K562 (cell line): ENCODE data around the gene PSMD9. TPM values are rescaled to one million over a fixed set of nuclear protein-coding genes. Genes with fewer than 3 reads are reported as not detected.
A peak's percentile ranks its signal among the peaks of the same experiment; 100 is the strongest.

Experiments
- HINFP ChIP-seq: fragments of 450-650 bp; conservative IDR thresholded peaks from 2 replicates; pipeline ENCODE4 v1.6.1; 2016; ENCODE audit warnings: missing genetic modification characterization, low read depth, mild to moderate bottlenecking, control low read depth, missing compliant biosample characterization
- JUND ChIP-seq, 2 experiments: IDR thresholded peaks; 2 replicates in 1 of 2; 3 replicates in 1 of 2; pipeline ENCODE4 v1.6.1; 2011; ENCODE audit warnings: borderline replicate concordance in 2 of 2, low read depth in 2 of 2, low read length in 2 of 2, improper control_type of control experiment in 1 of 2, missing biosample characterization in 1 of 2, missing genetic modification characterization in 1 of 2, missing genetic modification reagents in 1 of 2
- MAFK ChIP-seq: IDR thresholded peaks from 2 replicates; pipeline ENCODE4 v1.6.1; 2011; ENCODE audit warnings: low read length, improper control_type of control experiment
- NCOA1 ChIP-seq: fragments of 450-650 bp; IDR thresholded peaks from 2 replicates; pipeline ENCODE4 v1.6.1; 2016; ENCODE audit warnings: low read depth
- RBFOX2 ChIP-seq: fragments of 200-400 bp; formaldehyde crosslinking; IDR thresholded peaks from 2 replicates; pipeline ENCODE4 v1.6.1; 2017; ENCODE audit warnings: low read depth, mild to moderate bottlenecking, low read length, moderate library complexity
- SAFB2 ChIP-seq: fragments of 200-400 bp; formaldehyde crosslinking; IDR thresholded peaks from 2 replicates; pipeline ENCODE4 v1.6.1; 2018; ENCODE audit warnings: borderline replicate concordance, low read length, low read depth, moderate library complexity; ENCODE audit not compliant: severe bottlenecking
- ZKSCAN3 ChIP-seq: fragments of 250-450 bp; sonication (Bioruptor Pico); IDR thresholded peaks from 2 replicates; pipeline ENCODE4 v1.4.0; 2020
- ZNF239 ChIP-seq: fragments of 250-450 bp; sonication (Bioruptor Pico); IDR thresholded peaks from 2 replicates; pipeline ENCODE4 v1.4.0; 2020; ENCODE audit warnings: mild to moderate bottlenecking
- ZNF449 ChIP-seq: fragments of 250-450 bp; sonication (Bioruptor Pico); IDR thresholded peaks from 2 replicates; pipeline ENCODE4 v1.8.0; 2022; ENCODE audit warnings: moderate library complexity, mild to moderate bottlenecking, inconsistent platforms
- polyA plus RNA-seq, 8 experiments: library from polyadenylated mRNA; depleted of rRNA in 4 of 8; stranded (reverse) in 5 of 8; unstranded in 3 of 8; fragments of >200 nt; fragmentation: Nextera tagmentation in 2 of 8; fragmentation: Illumina TruSeq in 1 of 8; extraction: Ambion mirVana in 2 of 8; extraction: Trizol in 1 of 8; gene quantifications; 2 replicates each; pipeline versions ENCODE4 v1.2.1 to v1.2.3, GENCODE V29; 2011 to 2014; ENCODE audit warnings: inconsistent platforms in 1 of 8, missing spikeins in 1 of 8
- total RNA-seq, 7 experiments: library from RNA; depleted of rRNA in 6 of 7; stranded (reverse); fragments of >200 nt in 6 of 7; fragmentation: Illumina TruSeq in 2 of 7; extraction: Trizol in 2 of 7; gene quantifications; 2 replicates each; pipeline versions ENCODE4 v1.2.1 to v1.2.3, GENCODE V29; 2011 to 2021; ENCODE audit warnings: low replicate concordance in 1 of 7
- TF ChIP-seq, protein P1 (sequence below), 2 experiments: fragments of 450-650 bp; IDR thresholded peaks; 2 replicates each; pipeline ENCODE4 v1.6.1; 2018; ENCODE audit warnings: mild to moderate bottlenecking in 2 of 2, low read depth in 1 of 2; ENCODE audit not compliant: partially characterized antibody in 2 of 2
- TF ChIP-seq, protein P2 (sequence below): fragments of 250-450 bp; sonication (Bioruptor Pico); IDR thresholded peaks from 2 replicates; pipeline ENCODE4 v1.4.0; 2020; ENCODE audit warnings: mild to moderate bottlenecking, moderate library complexity, borderline replicate concordance
- TF ChIP-seq, protein P3 (sequence below), 2 experiments: fragments of 450-650 bp; IDR thresholded peaks; 2 replicates each; pipeline ENCODE4 v1.6.1; 2016

The PSMD9 gene
- total and polyA plus RNA-seq, 9 of the 15 experiments (the other 6 are each of a cell fraction or from before 2014, with no cell fraction given), result 12.2 to 143 (median 61.3) TPM

- TF ChIP-seq, protein P1, sequence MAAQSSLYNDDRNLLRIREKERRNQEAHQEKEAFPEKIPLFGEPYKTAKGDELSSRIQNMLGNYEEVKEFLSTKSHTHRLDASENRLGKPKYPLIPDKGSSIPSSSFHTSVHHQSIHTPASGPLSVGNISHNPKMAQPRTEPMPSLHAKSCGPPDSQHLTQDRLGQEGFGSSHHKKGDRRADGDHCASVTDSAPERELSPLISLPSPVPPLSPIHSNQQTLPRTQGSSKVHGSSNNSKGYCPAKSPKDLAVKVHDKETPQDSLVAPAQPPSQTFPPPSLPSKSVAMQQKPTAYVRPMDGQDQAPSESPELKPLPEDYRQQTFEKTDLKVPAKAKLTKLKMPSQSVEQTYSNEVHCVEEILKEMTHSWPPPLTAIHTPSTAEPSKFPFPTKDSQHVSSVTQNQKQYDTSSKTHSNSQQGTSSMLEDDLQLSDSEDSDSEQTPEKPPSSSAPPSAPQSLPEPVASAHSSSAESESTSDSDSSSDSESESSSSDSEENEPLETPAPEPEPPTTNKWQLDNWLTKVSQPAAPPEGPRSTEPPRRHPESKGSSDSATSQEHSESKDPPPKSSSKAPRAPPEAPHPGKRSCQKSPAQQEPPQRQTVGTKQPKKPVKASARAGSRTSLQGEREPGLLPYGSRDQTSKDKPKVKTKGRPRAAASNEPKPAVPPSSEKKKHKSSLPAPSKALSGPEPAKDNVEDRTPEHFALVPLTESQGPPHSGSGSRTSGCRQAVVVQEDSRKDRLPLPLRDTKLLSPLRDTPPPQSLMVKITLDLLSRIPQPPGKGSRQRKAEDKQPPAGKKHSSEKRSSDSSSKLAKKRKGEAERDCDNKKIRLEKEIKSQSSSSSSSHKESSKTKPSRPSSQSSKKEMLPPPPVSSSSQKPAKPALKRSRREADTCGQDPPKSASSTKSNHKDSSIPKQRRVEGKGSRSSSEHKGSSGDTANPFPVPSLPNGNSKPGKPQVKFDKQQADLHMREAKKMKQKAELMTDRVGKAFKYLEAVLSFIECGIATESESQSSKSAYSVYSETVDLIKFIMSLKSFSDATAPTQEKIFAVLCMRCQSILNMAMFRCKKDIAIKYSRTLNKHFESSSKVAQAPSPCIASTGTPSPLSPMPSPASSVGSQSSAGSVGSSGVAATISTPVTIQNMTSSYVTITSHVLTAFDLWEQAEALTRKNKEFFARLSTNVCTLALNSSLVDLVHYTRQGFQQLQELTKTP (IDR thresholded peaks at IDR 0.05; ENCODE audit: low read depth in 1 of 2, partially characterized antibody in 2 of 2), result peak in 1 of 2 experiments; percentile 80
- TF ChIP-seq MAFK (peak; percentile 48; the same call in 1 of the 2 replicates), NCOA1 (peak; percentile 57; the same call in 1 of the 2 replicates), RBFOX2 (peak; percentile 74), HINFP (tag) (0 out of 2 replicates have a peak, but pooled peaks have one; percentile 51), ZKSCAN3 (no peak), SAFB2 (no peak), JUND (IDR thresholded peaks at IDR 0.05; ENCODE audit: borderline replicate concordance, low read depth, low read length) (peak; percentile 99), JUND (tag; IDR thresholded peaks at IDR 0.05; ENCODE audit: borderline replicate concordance, low read depth, low read length) (peak; percentile 97), ZNF239 (CRISPR knock-in tag) (peak; percentile 9; the same call in 1 of the 2 replicates), ZNF449 (0 out of 2 replicates have a peak, but pooled peaks have one; percentile 21)
- TF ChIP-seq, protein P2, sequence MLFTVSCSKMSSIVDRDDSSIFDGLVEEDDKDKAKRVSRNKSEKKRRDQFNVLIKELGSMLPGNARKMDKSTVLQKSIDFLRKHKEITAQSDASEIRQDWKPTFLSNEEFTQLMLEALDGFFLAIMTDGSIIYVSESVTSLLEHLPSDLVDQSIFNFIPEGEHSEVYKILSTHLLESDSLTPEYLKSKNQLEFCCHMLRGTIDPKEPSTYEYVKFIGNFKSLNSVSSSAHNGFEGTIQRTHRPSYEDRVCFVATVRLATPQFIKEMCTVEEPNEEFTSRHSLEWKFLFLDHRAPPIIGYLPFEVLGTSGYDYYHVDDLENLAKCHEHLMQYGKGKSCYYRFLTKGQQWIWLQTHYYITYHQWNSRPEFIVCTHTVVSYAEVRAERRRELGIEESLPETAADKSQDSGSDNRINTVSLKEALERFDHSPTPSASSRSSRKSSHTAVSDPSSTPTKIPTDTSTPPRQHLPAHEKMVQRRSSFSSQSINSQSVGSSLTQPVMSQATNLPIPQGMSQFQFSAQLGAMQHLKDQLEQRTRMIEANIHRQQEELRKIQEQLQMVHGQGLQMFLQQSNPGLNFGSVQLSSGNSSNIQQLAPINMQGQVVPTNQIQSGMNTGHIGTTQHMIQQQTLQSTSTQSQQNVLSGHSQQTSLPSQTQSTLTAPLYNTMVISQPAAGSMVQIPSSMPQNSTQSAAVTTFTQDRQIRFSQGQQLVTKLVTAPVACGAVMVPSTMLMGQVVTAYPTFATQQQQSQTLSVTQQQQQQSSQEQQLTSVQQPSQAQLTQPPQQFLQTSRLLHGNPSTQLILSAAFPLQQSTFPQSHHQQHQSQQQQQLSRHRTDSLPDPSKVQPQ (CRISPR knock-in tag), result no peak
- TF ChIP-seq, protein P3, sequence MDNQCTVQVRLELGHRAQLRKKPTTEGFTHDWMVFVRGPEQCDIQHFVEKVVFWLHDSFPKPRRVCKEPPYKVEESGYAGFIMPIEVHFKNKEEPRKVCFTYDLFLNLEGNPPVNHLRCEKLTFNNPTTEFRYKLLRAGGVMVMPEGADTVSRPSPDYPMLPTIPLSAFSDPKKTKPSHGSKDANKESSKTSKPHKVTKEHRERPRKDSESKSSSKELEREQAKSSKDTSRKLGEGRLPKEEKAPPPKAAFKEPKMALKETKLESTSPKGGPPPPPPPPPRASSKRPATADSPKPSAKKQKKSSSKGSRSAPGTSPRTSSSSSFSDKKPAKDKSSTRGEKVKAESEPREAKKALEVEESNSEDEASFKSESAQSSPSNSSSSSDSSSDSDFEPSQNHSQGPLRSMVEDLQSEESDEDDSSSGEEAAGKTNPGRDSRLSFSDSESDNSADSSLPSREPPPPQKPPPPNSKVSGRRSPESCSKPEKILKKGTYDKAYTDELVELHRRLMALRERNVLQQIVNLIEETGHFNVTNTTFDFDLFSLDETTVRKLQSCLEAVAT (IDR thresholded peaks at IDR 0.05), result peak; percentile 24 to 59; a peak in 2 of 4 replicates
Observed at GRCh38 chr12:121933522-121934308, 45.1 kb downstream of the PSMD9 start (continued).
